ENCODE data around the gene UMAD1.
"Not testable (repeated sequence)": the region's sequence is repeated elsewhere in the genome, so short reads cannot be mapped to it uniquely, and the experiment has no call there.

UMAD1 gene

DNA sequence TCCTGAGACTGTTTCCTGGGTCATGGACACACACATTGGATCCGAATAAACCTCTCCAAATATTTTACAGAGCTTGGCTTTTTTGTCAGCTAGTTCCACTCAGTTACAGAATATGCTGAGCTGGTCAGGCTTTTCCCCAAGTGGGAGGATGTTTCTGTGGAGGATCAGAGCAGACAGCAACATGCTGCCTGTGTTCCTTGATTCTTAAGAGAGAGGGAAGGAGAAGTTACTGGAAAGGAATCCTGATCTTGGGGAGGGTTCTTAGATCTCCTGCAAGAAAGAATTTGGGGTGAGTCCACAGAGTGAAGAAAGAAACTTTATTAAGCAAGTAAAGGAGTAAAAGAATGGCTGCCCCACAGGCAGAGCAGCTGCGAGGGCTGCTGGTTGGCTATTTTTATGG, 154.7 kb downstream of the UMAD1 start:
- H3K9me3 ChIP-seq (ENCODE audit: low read length): peaks cover 3% of the 10 kb centered on the region

DNA sequence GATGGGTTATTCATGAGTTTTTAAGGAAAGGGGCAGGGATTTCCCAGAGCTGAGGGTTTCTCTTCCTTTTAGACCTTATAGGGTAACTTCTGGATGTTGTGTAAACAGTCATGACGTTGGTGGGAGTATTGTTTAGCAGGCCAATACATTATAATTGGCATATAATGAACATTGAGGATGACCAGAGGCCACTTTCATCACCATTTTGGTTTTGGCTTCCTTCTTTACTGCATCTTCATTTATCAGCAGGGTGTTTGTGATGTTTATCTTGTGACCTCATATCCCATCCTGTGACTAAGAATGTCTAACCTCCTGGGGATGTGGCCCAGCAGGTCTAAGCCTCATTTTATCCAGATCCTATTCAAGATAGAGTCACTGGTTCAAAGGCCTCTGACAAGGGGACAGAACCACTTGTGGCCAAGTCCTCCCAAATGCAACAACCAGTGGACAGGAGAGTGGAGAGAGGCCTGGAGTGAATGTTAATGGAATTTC, 155.1 kb downstream of the UMAD1 start:
- no peaks in the 10 kb centered on the region for H3K4me1 ChIP-seq (ENCODE audit: insufficient read depth, low read length)

More for the DNA sequence above, 154.7 kb downstream of the UMAD1 start:
- H3K4me3 ChIP-seq (ENCODE audit: low read length): no peak overlapping the region
- no peaks in the 10 kb centered on the region for H3K4me1 ChIP-seq (ENCODE audit: insufficient read depth, low read length)
- no peaks in the 10 kb centered on the region for H3K27me3 ChIP-seq (ENCODE audit: insufficient read depth, low read length)
- no peaks in the 10 kb centered on the region for H3K36me3 ChIP-seq (ENCODE audit: insufficient read depth, low read length)
- H2AFZ ChIP-seq (ENCODE audit: low read depth, low read length): no peak overlapping the region

GRCh38 chr7:7798510-7798909, 158.0 kb downstream of the UMAD1 start:
- Histone ChIP-seq H3K27me3 (ENCODE audit: insufficient read depth, low read length) (no peaks in the 10 kb centered on the region), H3K9me3 (ENCODE audit: low read length) (peaks cover 3% of the 10 kb centered on the region), H3K4me1 (ENCODE audit: insufficient read depth, low read length) (no peaks in the 10 kb centered on the region), H3K36me3 (ENCODE audit: insufficient read depth, low read length) (no peaks in the 10 kb centered on the region), H2AFZ (ENCODE audit: low read depth, low read length) (no peak overlapping the region), H3K4me3 (ENCODE audit: low read length) (no peak overlapping the region)

More for the DNA sequence above, 155.1 kb downstream of the UMAD1 start:
- Histone ChIP-seq H2AFZ (ENCODE audit: low read depth, low read length) (no peak overlapping the region), H3K27me3 (ENCODE audit: insufficient read depth, low read length) (no peaks in the 10 kb centered on the region), H3K36me3 (ENCODE audit: insufficient read depth, low read length) (no peaks in the 10 kb centered on the region), H3K4me3 (ENCODE audit: low read length) (no peak overlapping the region), H3K9me3 (ENCODE audit: low read length) (peaks cover 3% of the 10 kb centered on the region)

GRCh38 chr7:7799138-7799537, 158.6 kb downstream of the UMAD1 start:
- no peaks in the 10 kb centered on the region for H3K36me3 ChIP-seq (ENCODE audit: insufficient read depth, low read length)
- H3K4me1 ChIP-seq (ENCODE audit: insufficient read depth, low read length): no peaks in the 10 kb centered on the region
- no peaks in the 10 kb centered on the region for H3K27me3 ChIP-seq (ENCODE audit: insufficient read depth, low read length)
- no peak overlapping the region for H2AFZ ChIP-seq (ENCODE audit: low read depth, low read length)
- H3K4me3 ChIP-seq (ENCODE audit: low read length): no peak overlapping the region
- H3K9me3 ChIP-seq (ENCODE audit: low read length): peaks cover 3% of the 10 kb centered on the region

- Histone ChIP-seq H2AFZ (ENCODE audit: low read depth, low read length) (no peak overlapping the region), H3K36me3 (ENCODE audit: insufficient read depth, low read length) (no peaks in the 10 kb centered on the region), H3K27me3 (ENCODE audit: insufficient read depth, low read length) (no peaks in the 10 kb centered on the region), H3K4me1 (ENCODE audit: insufficient read depth, low read length) (no peaks in the 10 kb centered on the region), H3K4me3 (ENCODE audit: low read length) (no peak overlapping the region), H3K9me3 (ENCODE audit: low read length) (no peaks in the 10 kb centered on the region)
Observed at GRCh38 chr7:7802531-7802930, 162.0 kb downstream of the UMAD1 start.

- H3K4me3 ChIP-seq (ENCODE audit: low read length): no peak overlapping the region
- H2AFZ ChIP-seq (ENCODE audit: low read depth, low read length): no peak overlapping the region
- H3K4me1 ChIP-seq (ENCODE audit: insufficient read depth, low read length): no peaks in the 10 kb centered on the region
- no peaks in the 10 kb centered on the region for H3K36me3 ChIP-seq (ENCODE audit: insufficient read depth, low read length)
- H3K9me3 ChIP-seq (ENCODE audit: low read length): no peaks in the 10 kb centered on the region
- H3K27me3 ChIP-seq (ENCODE audit: insufficient read depth, low read length): no peaks in the 10 kb centered on the region
Observed at GRCh38 chr7:7803715-7804178, 163.2 kb downstream of the UMAD1 start.

DNA sequence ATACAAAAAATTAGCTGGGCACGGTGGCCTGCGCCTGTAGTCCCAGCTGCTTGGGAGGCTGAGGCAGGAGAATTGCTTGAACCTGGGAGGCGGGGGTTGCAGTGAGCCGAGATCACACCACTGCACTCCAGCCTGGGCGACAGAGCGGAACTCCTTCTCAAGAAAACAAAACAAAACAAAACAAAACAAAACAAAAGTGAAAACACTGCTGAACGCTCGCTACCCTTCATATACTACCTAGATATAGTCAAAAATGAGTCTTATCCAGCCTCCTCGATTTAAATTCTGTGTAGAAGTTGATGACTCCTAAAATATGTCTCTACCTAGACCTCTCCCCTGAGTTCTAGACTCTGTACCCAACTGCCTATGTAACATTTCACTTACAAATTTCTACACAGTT, 164.3 kb downstream of the UMAD1 start:
- H3K4me3 ChIP-seq (ENCODE audit: low read length); H2AFZ ChIP-seq (ENCODE audit: low read depth, low read length); H3K9me3 ChIP-seq (ENCODE audit: low read length); H3K36me3 ChIP-seq (ENCODE audit: insufficient read depth, low read length); H3K27me3 ChIP-seq (ENCODE audit: insufficient read depth, low read length); H3K4me1 ChIP-seq (ENCODE audit: insufficient read depth, low read length): not testable (repeated sequence)

DNA sequence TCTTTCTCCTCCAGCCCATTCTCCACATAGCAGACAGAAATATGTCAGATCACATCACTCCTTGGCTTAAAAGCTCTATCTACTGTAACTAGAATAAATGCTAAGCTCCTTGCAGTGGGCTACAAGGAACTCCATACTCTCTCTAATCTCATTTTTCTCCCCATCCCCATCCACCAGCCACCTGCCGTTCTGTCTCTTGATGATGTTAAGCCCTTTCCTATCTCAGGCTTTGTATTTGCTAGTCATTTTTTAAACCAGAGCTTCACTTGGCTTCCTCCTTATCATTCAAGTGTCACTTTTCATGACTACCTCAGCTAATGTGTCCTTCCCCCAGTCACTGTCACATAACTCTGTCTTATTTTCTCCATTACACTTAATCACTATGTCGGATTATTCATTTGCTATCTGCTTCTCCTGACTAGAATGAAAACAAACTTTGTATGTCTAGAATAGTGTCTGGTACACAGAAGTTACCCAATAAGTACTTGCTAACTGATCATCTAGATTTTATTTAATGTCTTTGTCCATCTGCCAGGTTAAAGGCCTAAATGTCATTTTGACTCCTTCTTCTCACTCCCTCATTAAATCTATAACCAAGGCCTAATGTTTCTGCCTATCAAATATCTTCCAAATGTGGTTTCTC, 165.1 kb downstream of the UMAD1 start:
- Histone ChIP-seq H3K9me3 (ENCODE audit: low read length) (no peaks in the 10 kb centered on the region), H3K4me3 (ENCODE audit: low read length) (no peak overlapping the region), H3K27me3 (ENCODE audit: insufficient read depth, low read length) (no peaks in the 10 kb centered on the region), H3K4me1 (ENCODE audit: insufficient read depth, low read length) (no peaks in the 10 kb centered on the region), H2AFZ (ENCODE audit: low read depth, low read length) (no peak overlapping the region), H3K36me3 (ENCODE audit: insufficient read depth, low read length) (no peaks in the 10 kb centered on the region)

DNA sequence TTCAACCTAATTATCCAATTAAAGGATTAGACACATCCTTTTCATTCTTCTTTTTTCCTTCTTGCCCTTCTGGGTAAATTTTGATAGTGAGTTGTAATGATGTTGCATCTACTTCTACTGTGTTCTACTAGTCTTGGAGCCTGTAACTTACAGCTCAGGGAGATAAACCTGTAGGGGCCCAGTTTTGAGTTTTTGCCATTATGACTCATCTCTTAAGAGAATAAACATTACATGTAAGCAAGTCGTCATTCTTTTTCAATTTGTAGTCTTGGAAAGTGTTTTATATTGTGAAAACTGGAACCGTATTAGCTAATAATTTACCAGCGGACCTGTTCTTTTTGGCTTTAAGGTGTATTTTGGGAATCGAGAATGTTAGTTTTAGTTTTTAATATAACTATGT, 167.6 kb downstream of the UMAD1 start:
- Histone ChIP-seq H2AFZ (ENCODE audit: low read depth, low read length) (no peak overlapping the region), H3K27me3 (ENCODE audit: insufficient read depth, low read length) (no peaks in the 10 kb centered on the region), H3K4me1 (ENCODE audit: insufficient read depth, low read length) (no peaks in the 10 kb centered on the region), H3K9me3 (ENCODE audit: low read length) (no peaks in the 10 kb centered on the region), H3K4me3 (ENCODE audit: low read length) (no peak overlapping the region), H3K36me3 (ENCODE audit: insufficient read depth, low read length) (no peaks in the 10 kb centered on the region)

DNA sequence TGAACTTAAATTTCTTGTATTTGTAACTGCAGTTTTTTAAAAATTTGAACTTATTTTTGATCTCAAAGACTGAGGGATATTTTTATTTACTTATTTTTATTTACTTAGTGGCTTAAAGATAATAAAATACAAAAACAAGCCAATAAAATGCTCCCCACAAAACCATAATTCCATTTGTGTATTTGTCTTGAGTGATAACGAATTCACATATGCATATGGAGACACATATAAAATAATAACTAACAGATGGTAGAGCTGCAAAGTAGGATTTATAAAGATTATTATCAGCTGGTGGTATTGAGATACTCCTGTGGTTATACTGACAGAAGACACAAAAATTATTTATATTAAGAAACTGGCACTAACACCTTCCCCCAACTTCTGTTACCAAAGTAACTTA, 168.1 kb downstream of the UMAD1 start:
- Histone ChIP-seq H3K27me3 (ENCODE audit: insufficient read depth, low read length) (no peaks in the 10 kb centered on the region), H2AFZ (ENCODE audit: low read depth, low read length) (no peak overlapping the region), H3K4me1 (ENCODE audit: insufficient read depth, low read length) (no peaks in the 10 kb centered on the region), H3K9me3 (ENCODE audit: low read length) (no peaks in the 10 kb centered on the region), H3K4me3 (ENCODE audit: low read length) (no peak overlapping the region), H3K36me3 (ENCODE audit: insufficient read depth, low read length) (no peaks in the 10 kb centered on the region)

GRCh38 chr7:7810380-7810779, 169.8 kb downstream of the UMAD1 start:
- H3K4me3 ChIP-seq (ENCODE audit: low read length): no peak overlapping the region
- peaks cover 3% of the 10 kb centered on the region for H3K9me3 ChIP-seq (ENCODE audit: low read length)
- H3K27me3 ChIP-seq (ENCODE audit: insufficient read depth, low read length): no peaks in the 10 kb centered on the region
- no peaks in the 10 kb centered on the region for H3K36me3 ChIP-seq (ENCODE audit: insufficient read depth, low read length)
- no peaks in the 10 kb centered on the region for H3K4me1 ChIP-seq (ENCODE audit: insufficient read depth, low read length)
- H2AFZ ChIP-seq (ENCODE audit: low read depth, low read length): no peak overlapping the region

DNA sequence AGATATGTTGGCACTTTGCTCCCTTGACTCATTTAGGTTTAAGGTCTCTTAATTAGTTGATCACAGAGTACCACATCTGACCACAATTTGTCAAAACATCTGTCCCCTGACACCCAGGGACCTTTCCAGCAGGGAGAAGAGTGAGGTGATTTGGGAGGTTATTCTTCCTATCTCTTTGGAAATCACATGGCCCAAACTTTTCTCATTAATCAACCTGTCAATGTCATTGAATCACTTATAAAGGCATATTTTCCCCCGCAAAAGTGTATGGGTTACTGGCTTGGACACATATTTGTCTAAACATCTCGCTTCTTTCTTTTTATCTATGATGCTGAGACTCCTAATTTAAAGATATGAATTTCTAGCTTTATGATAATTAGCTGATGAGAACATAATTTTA, 170.3 kb downstream of the UMAD1 start:
- Histone ChIP-seq H3K4me1 (ENCODE audit: insufficient read depth, low read length) (no peaks in the 10 kb centered on the region), H3K36me3 (ENCODE audit: insufficient read depth, low read length) (no peaks in the 10 kb centered on the region), H3K4me3 (ENCODE audit: low read length) (no peak overlapping the region), H3K9me3 (ENCODE audit: low read length) (peaks cover 3% of the 10 kb centered on the region), H3K27me3 (ENCODE audit: insufficient read depth, low read length) (no peaks in the 10 kb centered on the region), H2AFZ (ENCODE audit: low read depth, low read length) (no peak overlapping the region)

DNA sequence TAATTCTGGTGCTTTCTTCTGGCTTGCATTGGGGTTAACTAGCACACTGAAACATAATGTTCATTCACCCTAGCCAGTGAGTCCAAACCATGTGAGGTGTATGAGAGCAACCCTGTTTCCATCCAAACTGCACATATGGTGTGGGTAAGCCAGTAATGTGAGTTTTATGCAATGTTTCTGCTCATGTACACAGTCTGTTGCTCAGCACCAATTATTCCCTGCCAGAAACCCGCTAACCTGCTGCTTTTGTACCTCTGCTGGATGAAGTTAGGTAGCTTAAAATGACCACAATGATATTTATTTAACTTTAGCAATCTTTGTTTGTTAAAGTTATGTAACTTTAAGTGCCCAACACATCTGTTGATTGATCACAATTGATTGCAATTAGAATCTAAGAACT, 171.6 kb downstream of the UMAD1 start:
- H3K9me3 ChIP-seq (ENCODE audit: low read length): peaks cover 3% of the 10 kb centered on the region
- H3K36me3 ChIP-seq (ENCODE audit: insufficient read depth, low read length): no peaks in the 10 kb centered on the region
- no peak overlapping the region for H2AFZ ChIP-seq (ENCODE audit: low read depth, low read length)
- no peak overlapping the region for H3K4me3 ChIP-seq (ENCODE audit: low read length)
- H3K27me3 ChIP-seq (ENCODE audit: insufficient read depth, low read length): no peaks in the 10 kb centered on the region
- H3K4me1 ChIP-seq (ENCODE audit: insufficient read depth, low read length): no peaks in the 10 kb centered on the region

GRCh38 chr7:7815395-7815794, 174.8 kb downstream of the UMAD1 start:
- Histone ChIP-seq H3K36me3 (ENCODE audit: insufficient read depth, low read length) (no peaks in the 10 kb centered on the region), H3K27me3 (ENCODE audit: insufficient read depth, low read length) (no peaks in the 10 kb centered on the region), H3K4me1 (ENCODE audit: insufficient read depth, low read length) (peaks cover 3% of the 10 kb centered on the region), H3K4me3 (ENCODE audit: low read length) (no peak overlapping the region), H2AFZ (ENCODE audit: low read depth, low read length) (no peak overlapping the region), H3K9me3 (ENCODE audit: low read length) (peaks cover 3% of the 10 kb centered on the region)

Data from neuron (in vitro differentiated cells).